Smooth muscle cell (in vitro differentiated cells): Measurements from ENCODE around the gene ACE2. TPM values are rescaled to one million over a fixed set of nuclear protein-coding genes. Genes with fewer than 3 reads are reported as not detected.

Experiments
- DNase-seq: peaks from one replicate; lab custom pipeline; 2025; ENCODE audit not compliant: unreplicated experiment; lab: John Stamatoyannopoulos, UW
- H2AFZ ChIP-seq: fragments of 200-600 bp; sonication (generic); 2 replicates; pipeline ENCODE4 v1.6.0; 2016; ENCODE audit warnings: antibody characterized with exemption, low read depth, mild to moderate bottlenecking
- H3F3A ChIP-seq: fragments of 200-600 bp; sonication (generic); 2 replicates; pipeline ENCODE4 v1.6.0; 2017; ENCODE audit warnings: antibody characterized with exemption, low read depth
- H3K27ac ChIP-seq: fragments of 200-600 bp; sonication (generic); 2 replicates; pipeline ENCODE4 v1.5.1; 2016; ENCODE audit warnings: low read depth, mild to moderate bottlenecking
- H3K27me3 ChIP-seq: fragments of 200-600 bp; sonication (generic); 2 replicates; pipeline ENCODE4 v1.6.1; 2016; ENCODE audit warnings: low read depth, mild to moderate bottlenecking
- H3K36me3 ChIP-seq: fragments of 200-600 bp; sonication (generic); 2 replicates; pipeline ENCODE4 v1.5.1; 2016; ENCODE audit warnings: low read depth
- H3K4me1 ChIP-seq: fragments of 200-600 bp; sonication (generic); 2 replicates; pipeline ENCODE4 v1.5.1; 2016; ENCODE audit warnings: low read depth
- H3K4me2 ChIP-seq: fragments of 200-600 bp; sonication (generic); 2 replicates; pipeline ENCODE4 v1.6.0; 2016; ENCODE audit warnings: mild to moderate bottlenecking
- H3K4me3 ChIP-seq: fragments of 200-600 bp; sonication (generic); 2 replicates; pipeline ENCODE4 v1.5.1; 2016; ENCODE audit warnings: mild to moderate bottlenecking
- H3K79me2 ChIP-seq: fragments of 200-600 bp; sonication (generic); 2 replicates; pipeline ENCODE4 v1.6.0; 2016; ENCODE audit warnings: low read depth, mild to moderate bottlenecking
- H3K9ac ChIP-seq: fragments of 200-600 bp; sonication (generic); 2 replicates; pipeline ENCODE4 v1.6.0; 2016; ENCODE audit warnings: low read depth
- H3K9me3 ChIP-seq: fragments of 200-600 bp; sonication (generic); replicated peaks from 2 replicates; pipeline ENCODE4 v1.5.1; 2016; ENCODE audit warnings: low read depth
- H4K20me1 ChIP-seq: fragments of 200-600 bp; sonication (generic); 2 replicates; pipeline ENCODE4 v1.6.0; 2016; ENCODE audit warnings: low read depth
- WGBS: methylation state at CpG from one replicate; pipeline ENCODE4 v1.1.7; 2016; ENCODE audit warnings: low lambda C conversion rate; 5-methylcytosine and 5-hydroxymethylcytosine counted together
- polyA plus RNA-seq: library from polyadenylated mRNA; unstranded; fragments of >200 nt; fragmentation: Nextera tagmentation; extraction: Ambion mirVana; gene quantifications from 2 replicates; pipeline ENCODE4 v1.2.1, GENCODE V29; 2016
- total RNA-seq: library from RNA; depleted of rRNA; stranded (reverse); fragments of >200 nt; gene quantifications from 2 replicates; pipeline ENCODE4 v1.2.3, GENCODE V29; 2014
- TF ChIP-seq, protein P1 (sequence below): fragments of 200-600 bp; sonication (generic); IDR thresholded peaks from 2 replicates; pipeline ENCODE4 v1.5.1; 2017; ENCODE audit warnings: borderline replicate concordance, mild to moderate bottlenecking, antibody characterized with exemption; ENCODE audit not compliant: insufficient read depth, poor library complexity, severe bottlenecking

The ACE2 gene
- total and polyA plus RNA-seq, 2 experiments from 2014 or later = 1.0 to 1.6 TPM

DNA sequence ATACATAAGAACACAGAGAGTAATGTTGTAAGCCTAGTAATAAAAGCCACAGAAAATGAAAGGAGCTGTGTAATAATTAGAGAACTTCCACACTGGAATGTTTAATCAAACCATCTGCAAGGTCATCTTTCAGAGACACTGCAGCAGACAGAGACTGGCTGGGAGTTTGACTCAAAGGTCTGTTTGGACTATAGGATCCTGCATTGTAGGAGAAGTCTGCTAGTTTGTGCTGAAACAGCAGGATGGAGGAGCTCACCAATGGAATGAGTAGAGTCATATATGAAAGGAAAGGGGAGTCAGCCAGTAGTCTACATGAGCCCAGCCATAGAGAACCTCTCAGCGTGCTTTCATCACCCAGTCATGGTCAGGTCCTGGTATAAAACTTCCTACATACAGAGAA is 4.5 kb upstream of the ACE2 start:
- TF ChIP-seq, protein P1, sequence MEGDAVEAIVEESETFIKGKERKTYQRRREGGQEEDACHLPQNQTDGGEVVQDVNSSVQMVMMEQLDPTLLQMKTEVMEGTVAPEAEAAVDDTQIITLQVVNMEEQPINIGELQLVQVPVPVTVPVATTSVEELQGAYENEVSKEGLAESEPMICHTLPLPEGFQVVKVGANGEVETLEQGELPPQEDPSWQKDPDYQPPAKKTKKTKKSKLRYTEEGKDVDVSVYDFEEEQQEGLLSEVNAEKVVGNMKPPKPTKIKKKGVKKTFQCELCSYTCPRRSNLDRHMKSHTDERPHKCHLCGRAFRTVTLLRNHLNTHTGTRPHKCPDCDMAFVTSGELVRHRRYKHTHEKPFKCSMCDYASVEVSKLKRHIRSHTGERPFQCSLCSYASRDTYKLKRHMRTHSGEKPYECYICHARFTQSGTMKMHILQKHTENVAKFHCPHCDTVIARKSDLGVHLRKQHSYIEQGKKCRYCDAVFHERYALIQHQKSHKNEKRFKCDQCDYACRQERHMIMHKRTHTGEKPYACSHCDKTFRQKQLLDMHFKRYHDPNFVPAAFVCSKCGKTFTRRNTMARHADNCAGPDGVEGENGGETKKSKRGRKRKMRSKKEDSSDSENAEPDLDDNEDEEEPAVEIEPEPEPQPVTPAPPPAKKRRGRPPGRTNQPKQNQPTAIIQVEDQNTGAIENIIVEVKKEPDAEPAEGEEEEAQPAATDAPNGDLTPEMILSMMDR = no peak
- no peak for DNase-seq
- no peaks in the 10 kb centered on the region for H3K4me1 ChIP-seq
- 92% methylated on average over 1 of the region's 1 CpG for WGBS
- no peak overlapping the region for H3K9ac ChIP-seq
- no peak overlapping the region for H3K4me2 ChIP-seq
- no peak overlapping the region for H3K27ac ChIP-seq
- no peaks in the 10 kb centered on the region for H4K20me1 ChIP-seq
- H3K4me3 ChIP-seq = no peak overlapping the region
- H3F3A ChIP-seq = no peaks in the 10 kb centered on the region
- no peaks in the 10 kb centered on the region for H3K27me3 ChIP-seq
- H3K9me3 ChIP-seq = no peaks in the 10 kb centered on the region
- H3K79me2 ChIP-seq = no peaks in the 10 kb centered on the region
- H2AFZ ChIP-seq = no peak overlapping the region
- H3K36me3 ChIP-seq = no peaks in the 10 kb centered on the region

DNA sequence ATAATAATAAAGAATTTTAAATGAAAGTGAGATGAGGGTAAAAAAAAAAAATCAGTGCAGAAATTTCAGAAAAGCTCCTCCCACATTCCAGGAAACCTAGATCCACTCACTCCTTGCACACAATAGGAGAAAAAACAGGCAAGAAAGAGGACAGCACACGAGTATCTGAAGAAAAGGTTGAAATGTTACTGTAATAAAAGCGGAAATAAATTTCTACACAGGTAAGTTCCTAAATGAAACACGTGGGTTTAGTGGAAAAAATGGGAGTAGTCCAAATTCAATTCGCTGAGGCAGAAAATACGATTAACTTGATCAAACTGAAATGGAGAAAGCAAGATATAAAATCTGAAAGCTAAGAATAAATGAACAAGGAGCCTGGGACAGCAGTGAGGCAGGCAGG is 2.0 kb upstream of the ACE2 start:
- Histone ChIP-seq H3K27me3 (no peaks in the 10 kb centered on the region), H3K4me3 (no peak overlapping the region), H3K4me2 (no peak overlapping the region), H3K79me2 (no peaks in the 10 kb centered on the region), H3F3A (no peaks in the 10 kb centered on the region), H3K4me1 (no peaks in the 10 kb centered on the region), H3K9me3 (no peaks in the 10 kb centered on the region), H3K9ac (no peak overlapping the region), H4K20me1 (no peaks in the 10 kb centered on the region), H2AFZ (peak overlapping the region; percentile 35), H3K36me3 (no peaks in the 10 kb centered on the region), H3K27ac (peak overlapping the region; percentile 36)
- 78% methylated on average over 5 of the region's 5 CpGs for WGBS
- TF ChIP-seq, protein P1 = no peak
- DNase-seq = no peak

DNA sequence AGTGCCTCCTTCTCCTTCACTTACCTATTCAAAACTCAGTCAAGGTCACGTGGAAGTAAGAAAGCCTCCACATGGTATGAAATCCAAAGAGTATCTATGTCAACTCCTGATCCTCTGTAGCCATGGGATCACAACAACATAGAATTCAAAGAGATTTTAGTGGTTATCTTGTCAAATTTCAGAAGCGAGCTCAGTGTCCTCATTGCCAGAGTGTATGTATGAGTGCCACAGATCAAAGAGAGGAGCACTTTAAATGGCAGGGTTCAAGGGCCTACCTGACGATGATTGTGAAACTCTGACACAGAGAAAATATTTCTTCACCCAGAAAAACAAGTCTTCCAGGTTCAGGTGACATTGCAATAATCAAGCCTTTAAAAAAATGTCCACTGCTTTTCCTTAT is 1.2 kb upstream of the ACE2 start:
- H3K79me2 ChIP-seq = no peaks in the 10 kb centered on the region
- no peaks in the 10 kb centered on the region for H3F3A ChIP-seq
- H2AFZ ChIP-seq = no peak overlapping the region
- no peaks in the 10 kb centered on the region for H3K4me1 ChIP-seq
- TF ChIP-seq, protein P1 = no peak
- 75% methylated on average over 3 of the region's 3 CpGs for WGBS
- H3K9ac ChIP-seq = no peak overlapping the region
- H3K4me2 ChIP-seq = no peak overlapping the region
- H4K20me1 ChIP-seq = no peaks in the 10 kb centered on the region
- no peaks in the 10 kb centered on the region for H3K9me3 ChIP-seq
- DNase-seq = no peak
- H3K36me3 ChIP-seq = no peaks in the 10 kb centered on the region
- peak overlapping the region; percentile 36 for H3K27ac ChIP-seq
- no peaks in the 10 kb centered on the region for H3K27me3 ChIP-seq
- H3K4me3 ChIP-seq = no peak overlapping the region

DNA sequence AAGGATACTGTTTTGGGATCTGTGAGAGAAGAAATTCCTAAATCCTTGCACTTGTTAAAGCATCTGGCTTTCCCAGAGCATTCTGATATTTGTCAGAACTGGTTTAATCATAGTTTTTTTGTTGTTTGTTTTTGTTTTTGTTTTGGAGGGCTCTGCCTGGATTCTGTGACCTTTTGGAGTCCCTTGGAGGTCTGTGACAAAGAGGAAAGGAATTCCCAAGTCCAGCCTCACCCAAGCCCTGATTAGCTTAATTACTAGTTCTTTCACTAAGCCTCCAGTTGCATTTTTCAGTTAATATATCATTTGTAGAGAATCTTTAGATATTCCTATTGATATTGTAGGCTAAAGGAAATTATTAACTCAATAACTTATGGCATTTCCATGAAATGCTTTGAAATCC is 711 bp downstream of the ACE2 start:
- no peak for DNase-seq
- TF ChIP-seq, protein P1 = no peak
- no peaks in the 10 kb centered on the region for H3K36me3 ChIP-seq
- peak overlapping the region; percentile 51 for H3K27ac ChIP-seq
- H3K4me2 ChIP-seq = peak overlapping the region; percentile 3
- no peak overlapping the region for H3K4me3 ChIP-seq
- H2AFZ ChIP-seq = no peak overlapping the region
- no peaks in the 10 kb centered on the region for H3K79me2 ChIP-seq
- H4K20me1 ChIP-seq = no peaks in the 10 kb centered on the region
- H3K4me1 ChIP-seq = no peaks in the 10 kb centered on the region
- no peak overlapping the region for H3K9ac ChIP-seq
- H3F3A ChIP-seq = no peaks in the 10 kb centered on the region
- no peaks in the 10 kb centered on the region for H3K27me3 ChIP-seq
- H3K9me3 ChIP-seq = no peaks in the 10 kb centered on the region
